GM12865 (cell line): ENCODE measurements around the gene KCNS1.

ENCODE experiments used
- DNase-seq: peaks from one replicate; pipeline ENCODE4 v3.0.0; 2010; ENCODE audit warnings: low read depth
- H3K4me3 ChIP-seq: 2 replicates; pipeline ENCODE4 v1.5.1; 2011; ENCODE audit warnings: mild to moderate bottlenecking, low read depth, low read length, control low read depth
- CTCF ChIP-seq: IDR thresholded peaks from 2 replicates; pipeline ENCODE4 v1.5.1; 2011; ENCODE audit warnings: low read length, control low read depth, low read depth, inconsistent platforms; ENCODE audit not compliant: insufficient read depth; ENCODE audit errors: missing control alignments

KCNS1 gene

GRCh38 chr20:45114465-45115385 is 13.8 kb upstream of the KCNS1 start, which contains the start of gene WFDC5:
TSS of gene WFDC5 (minus strand) at chr20:45115174. CDS start at chr20:45115083, 91 bp downstream.
- TF ChIP-seq CTCF: no peak
- no peak for DNase-seq

GRCh38 chr20:45113865-45114264 is 12.9 kb upstream of the KCNS1 start:
- TF ChIP-seq CTCF: no peak
- no peak for DNase-seq
- no peak overlapping the region for H3K4me3 ChIP-seq

More at GRCh38 chr20:45114465-45115385, 13.8 kb upstream of the KCNS1 start, which contains the start of gene WFDC5:
- H3K4me3 ChIP-seq: no peak within 1 kb of the TSS

GRCh38 chr20:45112754-45113153 is 11.8 kb upstream of the KCNS1 start:
- no peak overlapping the region for H3K4me3 ChIP-seq
- no peak for DNase-seq
- TF ChIP-seq CTCF: no peak

GRCh38 chr20:45111799-45112471 is 11.0 kb upstream of the KCNS1 start:
- peak; percentile 45 for TF ChIP-seq CTCF
- peak; percentile 18 for DNase-seq
- no peak overlapping the region for H3K4me3 ChIP-seq

GRCh38 chr20:45111285-45111684 is 10.4 kb upstream of the KCNS1 start:
- TF ChIP-seq CTCF: no peak
- DNase-seq: no peak
- H3K4me3 ChIP-seq: no peak overlapping the region

- H3K4me3 ChIP-seq: no peak overlapping the region
- no peak for DNase-seq
- no peak for TF ChIP-seq CTCF
Observed at GRCh38 chr20:45110301-45110700, 9.4 kb upstream of the KCNS1 start.
